ENCODE data around the gene DSCAML1. TPM values are rescaled to one million over a fixed set of nuclear protein-coding genes. Genes with fewer than 3 reads are reported as not detected.

Gene DSCAML1
- total RNA-seq, 1 experiment from 2014 or later, result not detected

- Histone ChIP-seq H3K4me2 (ENCODE audit: low read length) (no peak overlapping the region), H2AFZ (ENCODE audit: low read depth, low read length, poor library complexity, severe bottlenecking) (no peak overlapping the region), H3K27me3 (ENCODE audit: insufficient read depth, low read length) (no peaks in the 10 kb centered on the region), H3K9me3 (ENCODE audit: control insufficient read depth in 1 of 2, insufficient read depth in 1 of 2, low read depth in 1 of 2, low read length in 2 of 2) (no peaks in the 10 kb centered on the region), H3K9me2 (ENCODE audit: insufficient read depth) (no peaks in the 10 kb centered on the region), H4K20me1 (ENCODE audit: insufficient read depth) (no peaks in the 10 kb centered on the region), H3K36me3 (ENCODE audit: control insufficient read depth in 1 of 2, insufficient read depth in 2 of 2, low read length in 2 of 2) (no peaks in the 10 kb centered on the region), H3K27ac (ENCODE audit: low read depth, low read length) (no peak overlapping the region), H3K4me1 (ENCODE audit: control insufficient read depth in 1 of 2, insufficient read depth in 2 of 2, low read length in 2 of 2) (no peaks in the 10 kb centered on the region), H3K9ac (ENCODE audit: low read length) (no peak overlapping the region), H3K79me2 (ENCODE audit: insufficient read depth, low read length) (no peaks in the 10 kb centered on the region), H3K4me3 (replicated peaks in 1 of 2; ENCODE audit: low read depth in 1 of 2, low read length in 2 of 2) (no peak overlapping the region)
- BruUV-seq (replicated peaks), result no TSS peak
- no peak for ATAC-seq
- ChIA-PET POLR2A (no interaction called here), RAD21 (ENCODE audit: low non-redundant PET in 1 of 2, low total read pairs in 2 of 2, uncharacterized antibody in 2 of 2, unreplicated experiment in 2 of 2) (no interaction called here), CTCF (no interaction called here)
- DNase-seq (ENCODE audit: low read depth, low spot score), result no peak
- intact Hi-C loops (cut with micrococcal nuclease), result no loop called here
- no peak for TF ChIP-seq EZH2phosphoT487 (IDR thresholded peaks at IDR 0.05; ENCODE audit: borderline replicate concordance)
- TF ChIP-seq SP1 (IDR thresholded peaks at IDR 0.05; ENCODE audit: low read depth), result no peak
- no peak for TF ChIP-seq SRF (IDR thresholded peaks at IDR 0.05; ENCODE audit: low read depth)
- TF ChIP-seq ZFX (IDR thresholded peaks at IDR 0.05), result no peak
- TF ChIP-seq ZBTB33 (IDR thresholded peaks at IDR 0.05; ENCODE audit: extremely low read depth, insufficient replicate concordance, low read length), result no peak
- TF ChIP-seq SIN3A (IDR thresholded peaks at IDR 0.05; ENCODE audit: low read depth), result no peak
- no peak for TF ChIP-seq CEBPB (IDR thresholded peaks at IDR 0.05; ENCODE audit: low read depth)
- TF ChIP-seq POLR2AphosphoS5 (IDR thresholded peaks at IDR 0.05; ENCODE audit: low read depth, low read length), result no peak
- no peak for TF ChIP-seq JUND (IDR thresholded peaks at IDR 0.05)
- no peak for TF ChIP-seq EGR1 (IDR thresholded peaks at IDR 0.05; ENCODE audit: low read depth)
- TF ChIP-seq ZNF274 (IDR thresholded peaks at IDR 0.05; ENCODE audit: low read depth, low read length), result no peak
- TF ChIP-seq, protein P1, sequence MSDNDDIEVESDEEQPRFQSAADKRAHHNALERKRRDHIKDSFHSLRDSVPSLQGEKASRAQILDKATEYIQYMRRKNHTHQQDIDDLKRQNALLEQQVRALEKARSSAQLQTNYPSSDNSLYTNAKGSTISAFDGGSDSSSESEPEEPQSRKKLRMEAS (IDR thresholded peaks at IDR 0.05), result no peak
- no peak for TF ChIP-seq RAD21 (IDR thresholded peaks at IDR 0.05; ENCODE audit: low read depth)
- TF ChIP-seq EZH2 (IDR thresholded peaks at IDR 0.05), result no peak
- no peak for TF ChIP-seq CTCF (IDR thresholded peaks at IDR 0.05 in 2 of 3, conservative IDR thresholded peaks at IDR 0.05 in 1 of 3; ENCODE audit: borderline replicate concordance in 1 of 3, insufficient read depth in 1 of 3, low read depth in 2 of 3, low read length in 2 of 3)
- TF ChIP-seq FOSL1 (IDR thresholded peaks at IDR 0.05; ENCODE audit: low read depth), result no peak
Observed at GRCh38 chr11:117413616-117414015, 383.4 kb downstream of the DSCAML1 start.

Data from HCT116 (cell line).